ENCODE data around the gene ZNRF1. TPM values are rescaled to one million over a fixed set of nuclear protein-coding genes. Genes with fewer than 3 reads are reported as not detected.

The ZNRF1 gene
- total RNA-seq, 4 donors from 2014 or later, result 8.3 to 17.3 (median 13.2) TPM

- TF ChIP-seq CTCF (IDR thresholded peaks at IDR 0.05; ENCODE audit: low read depth), result no peak
Measured at GRCh38 chr16:75116911-75117245, 118.1 kb downstream of the ZNRF1 start.

DNA sequence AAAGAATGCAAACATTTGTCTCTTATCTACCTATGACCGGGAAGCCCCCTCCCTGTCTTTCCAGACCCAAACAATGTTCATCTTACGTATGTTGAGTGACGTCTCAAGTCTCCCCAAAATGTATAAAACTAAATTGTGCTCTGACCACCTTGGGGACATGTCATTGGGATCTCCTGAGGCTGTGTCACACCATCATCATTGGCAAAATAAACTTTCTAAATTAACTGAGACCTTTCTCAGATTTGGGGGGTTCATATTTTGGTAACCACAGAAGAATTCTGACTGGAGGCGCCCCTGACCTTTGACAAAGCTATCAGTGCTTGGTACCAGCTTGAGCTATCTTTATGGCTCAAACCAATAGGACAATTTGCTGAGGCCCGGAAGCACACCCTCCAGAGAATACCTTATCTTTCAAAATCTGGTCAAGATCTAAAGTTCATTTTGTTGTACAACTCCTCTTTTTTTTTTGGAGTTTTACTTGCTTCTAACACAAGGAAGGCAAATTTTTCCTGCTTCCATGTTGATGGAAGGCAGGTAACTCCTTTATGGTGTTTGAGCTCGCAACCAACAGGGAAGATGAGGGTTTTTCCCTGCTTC lies 120.2 kb downstream of the ZNRF1 start:
- TF ChIP-seq CTCF (IDR thresholded peaks at IDR 0.05; ENCODE audit: low read depth), result no peak

- TF ChIP-seq CTCF (IDR thresholded peaks at IDR 0.05; ENCODE audit: low read depth), result no peak
Measured at GRCh38 chr16:75120253-75120652, 121.4 kb downstream of the ZNRF1 start.

GRCh38 chr16:75121949-75122568 lies 123.2 kb downstream of the ZNRF1 start:
- no peak for TF ChIP-seq CTCF (IDR thresholded peaks at IDR 0.05; ENCODE audit: low read depth)

GRCh38 chr16:75122609-75123008 lies 123.8 kb downstream of the ZNRF1 start:
- TF ChIP-seq CTCF (IDR thresholded peaks at IDR 0.05; ENCODE audit: low read depth), result no peak

- no peak for TF ChIP-seq CTCF (IDR thresholded peaks at IDR 0.05; ENCODE audit: low read depth)
Measured at GRCh38 chr16:75127713-75128415, 129.0 kb downstream of the ZNRF1 start.

GRCh38 chr16:75130150-75130771 lies 131.4 kb downstream of the ZNRF1 start:
- TF ChIP-seq CTCF (IDR thresholded peaks at IDR 0.05; ENCODE audit: low read depth), result no peak

Data from subcutaneous adipose tissue (tissue), 4 donors.